ENCODE data around the gene PPP1R2C. TPM values are rescaled to one million over a fixed set of nuclear protein-coding genes. Genes with fewer than 3 reads are reported as not detected.

Gene PPP1R2C
- not detected for total RNA-seq (2021; fragmentation: NEBNext Ultra II Directional; extraction: Animal tissue kit (Norgen Biotek cat#: 25700))
- long read RNA-seq: 0 reads

GRCh38 chrX:42778096-42778495 lies at the start of gene PPP1R2C:
PPP1R2C (minus strand) TSS chrX:42778163; CDS start chrX:42778079, 84 bp downstream.
- Mint-ChIP-seq H3K27ac (no peak within 1 kb of the TSS), H3K36me3 (ENCODE audit: low read depth) (peaks cover 7% of the 10 kb centered on the region; the same call in 1 of the 2 replicates), H3K9me3 (peaks cover 22% of the 10 kb centered on the region), H3K4me3 (no peak within 1 kb of the TSS), H3K4me1 (ENCODE audit: low read depth) (no peaks in the 10 kb centered on the region), H3K27me3 (ENCODE audit: insufficient read depth) (no peaks in the 10 kb centered on the region)
- no peak for TF ChIP-seq CTCF (IDR thresholded peaks at IDR 0.05)
- no peak for DNase-seq

GRCh38 chrX:42825201-42825600 lies 47.2 kb upstream of the PPP1R2C start:
- Mint-ChIP-seq H3K4me1 (ENCODE audit: low read depth) (no peaks in the 10 kb centered on the region), H3K4me3 (no peak overlapping the region), H3K9me3 (peaks cover 5% of the 10 kb centered on the region; the same call in 1 of the 2 replicates), H3K27me3 (ENCODE audit: insufficient read depth) (no peaks in the 10 kb centered on the region), H3K27ac (no peak overlapping the region), H3K36me3 (ENCODE audit: low read depth) (no peaks in the 10 kb centered on the region)
- no peak for DNase-seq
- no peak for TF ChIP-seq CTCF (IDR thresholded peaks at IDR 0.05)

- no peaks in the 10 kb centered on the region for H3K4me1 Mint-ChIP-seq (ENCODE audit: low read depth)
- H3K27ac Mint-ChIP-seq: no peak overlapping the region
- no peaks in the 10 kb centered on the region for H3K36me3 Mint-ChIP-seq (ENCODE audit: low read depth)
- DNase-seq: no peak
- H3K4me3 Mint-ChIP-seq: no peak overlapping the region
- H3K27me3 Mint-ChIP-seq (ENCODE audit: insufficient read depth): no peaks in the 10 kb centered on the region
- H3K9me3 Mint-ChIP-seq: peaks cover 2% of the 10 kb centered on the region; the same call in 1 of the 2 replicates
- TF ChIP-seq CTCF (IDR thresholded peaks at IDR 0.05): no peak
Observed at GRCh38 chrX:42824541-42824940, 46.6 kb upstream of the PPP1R2C start.

- H3K27me3 Mint-ChIP-seq (ENCODE audit: insufficient read depth): no peaks in the 10 kb centered on the region
- peaks cover 7% of the 10 kb centered on the region; the same call in 1 of the 2 replicates for H3K9me3 Mint-ChIP-seq
- no peaks in the 10 kb centered on the region for H3K36me3 Mint-ChIP-seq (ENCODE audit: low read depth)
Observed at GRCh38 chrX:42823443-42823842, 45.5 kb upstream of the PPP1R2C start.

GRCh38 chrX:42821803-42822443 lies 44.0 kb upstream of the PPP1R2C start:
- no peak for TF ChIP-seq CTCF (IDR thresholded peaks at IDR 0.05)
- Mint-ChIP-seq H3K27me3 (ENCODE audit: insufficient read depth) (no peaks in the 10 kb centered on the region), H3K27ac (no peak overlapping the region), H3K4me3 (no peak overlapping the region), H3K36me3 (ENCODE audit: low read depth) (no peaks in the 10 kb centered on the region), H3K9me3 (peaks cover 7% of the 10 kb centered on the region; the same call in 1 of the 2 replicates), H3K4me1 (ENCODE audit: low read depth) (no peaks in the 10 kb centered on the region)
- no peak for DNase-seq

More at GRCh38 chrX:42823443-42823842, 45.5 kb upstream of the PPP1R2C start:
- no peak overlapping the region for H3K27ac Mint-ChIP-seq
- TF ChIP-seq CTCF (IDR thresholded peaks at IDR 0.05): no peak
- no peak for DNase-seq
- no peaks in the 10 kb centered on the region for H3K4me1 Mint-ChIP-seq (ENCODE audit: low read depth)
- H3K4me3 Mint-ChIP-seq: no peak overlapping the region

All from HFFc6 (cell line).